ENCODE measurements around the gene ECI2.

The ECI2 gene

DNA sequence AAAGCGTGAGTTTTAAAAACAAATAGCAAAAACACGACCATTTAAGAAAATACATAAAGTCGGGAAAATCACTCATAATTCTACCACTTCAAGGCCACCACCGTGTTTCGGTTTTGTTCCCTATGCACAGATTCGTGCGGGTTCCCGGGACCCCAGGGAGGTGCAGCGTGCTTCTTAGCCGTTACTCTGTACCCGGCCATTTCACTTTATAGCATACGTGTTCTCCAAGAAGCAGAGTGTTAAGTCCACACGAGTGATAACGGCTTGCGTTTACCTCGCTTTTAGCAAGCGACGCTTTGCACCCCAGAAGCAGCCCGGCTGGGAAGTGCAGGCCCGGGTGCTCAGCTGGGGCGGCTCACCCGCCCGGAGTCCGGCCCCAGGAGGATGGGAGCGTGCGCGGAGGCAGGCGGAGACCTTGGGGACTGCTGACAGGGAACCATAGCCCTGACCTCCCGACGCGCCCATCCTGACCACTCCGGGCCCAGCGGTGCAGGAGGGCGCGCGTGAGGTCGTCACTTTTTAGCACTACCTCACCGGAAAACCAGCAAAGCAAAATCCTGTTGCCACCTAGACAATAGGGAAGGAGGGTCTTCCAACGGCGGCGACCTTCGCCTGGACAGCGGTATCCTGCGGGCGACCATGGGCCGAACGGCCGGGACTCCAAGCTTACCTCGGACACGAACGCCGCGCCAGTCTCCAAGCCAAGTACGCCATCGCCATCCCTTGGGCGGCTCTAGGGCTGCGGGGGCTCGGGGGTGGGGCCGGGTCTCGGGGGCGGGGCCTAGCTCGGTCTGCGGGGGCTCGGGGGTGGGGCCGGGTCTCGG lies at the start of gene ECI2 (continued):
- TF ChIP-seq, protein P1, sequence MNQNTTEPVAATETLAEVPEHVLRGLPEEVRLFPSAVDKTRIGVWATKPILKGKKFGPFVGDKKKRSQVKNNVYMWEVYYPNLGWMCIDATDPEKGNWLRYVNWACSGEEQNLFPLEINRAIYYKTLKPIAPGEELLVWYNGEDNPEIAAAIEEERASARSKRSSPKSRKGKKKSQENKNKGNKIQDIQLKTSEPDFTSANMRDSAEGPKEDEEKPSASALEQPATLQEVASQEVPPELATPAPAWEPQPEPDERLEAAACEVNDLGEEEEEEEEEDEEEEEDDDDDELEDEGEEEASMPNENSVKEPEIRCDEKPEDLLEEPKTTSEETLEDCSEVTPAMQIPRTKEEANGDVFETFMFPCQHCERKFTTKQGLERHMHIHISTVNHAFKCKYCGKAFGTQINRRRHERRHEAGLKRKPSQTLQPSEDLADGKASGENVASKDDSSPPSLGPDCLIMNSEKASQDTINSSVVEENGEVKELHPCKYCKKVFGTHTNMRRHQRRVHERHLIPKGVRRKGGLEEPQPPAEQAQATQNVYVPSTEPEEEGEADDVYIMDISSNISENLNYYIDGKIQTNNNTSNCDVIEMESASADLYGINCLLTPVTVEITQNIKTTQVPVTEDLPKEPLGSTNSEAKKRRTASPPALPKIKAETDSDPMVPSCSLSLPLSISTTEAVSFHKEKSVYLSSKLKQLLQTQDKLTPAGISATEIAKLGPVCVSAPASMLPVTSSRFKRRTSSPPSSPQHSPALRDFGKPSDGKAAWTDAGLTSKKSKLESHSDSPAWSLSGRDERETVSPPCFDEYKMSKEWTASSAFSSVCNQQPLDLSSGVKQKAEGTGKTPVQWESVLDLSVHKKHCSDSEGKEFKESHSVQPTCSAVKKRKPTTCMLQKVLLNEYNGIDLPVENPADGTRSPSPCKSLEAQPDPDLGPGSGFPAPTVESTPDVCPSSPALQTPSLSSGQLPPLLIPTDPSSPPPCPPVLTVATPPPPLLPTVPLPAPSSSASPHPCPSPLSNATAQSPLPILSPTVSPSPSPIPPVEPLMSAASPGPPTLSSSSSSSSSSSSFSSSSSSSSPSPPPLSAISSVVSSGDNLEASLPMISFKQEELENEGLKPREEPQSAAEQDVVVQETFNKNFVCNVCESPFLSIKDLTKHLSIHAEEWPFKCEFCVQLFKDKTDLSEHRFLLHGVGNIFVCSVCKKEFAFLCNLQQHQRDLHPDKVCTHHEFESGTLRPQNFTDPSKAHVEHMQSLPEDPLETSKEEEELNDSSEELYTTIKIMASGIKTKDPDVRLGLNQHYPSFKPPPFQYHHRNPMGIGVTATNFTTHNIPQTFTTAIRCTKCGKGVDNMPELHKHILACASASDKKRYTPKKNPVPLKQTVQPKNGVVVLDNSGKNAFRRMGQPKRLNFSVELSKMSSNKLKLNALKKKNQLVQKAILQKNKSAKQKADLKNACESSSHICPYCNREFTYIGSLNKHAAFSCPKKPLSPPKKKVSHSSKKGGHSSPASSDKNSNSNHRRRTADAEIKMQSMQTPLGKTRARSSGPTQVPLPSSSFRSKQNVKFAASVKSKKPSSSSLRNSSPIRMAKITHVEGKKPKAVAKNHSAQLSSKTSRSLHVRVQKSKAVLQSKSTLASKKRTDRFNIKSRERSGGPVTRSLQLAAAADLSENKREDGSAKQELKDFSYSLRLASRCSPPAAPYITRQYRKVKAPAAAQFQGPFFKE (tag by site-specific recombination; IDR thresholded peaks at IDR 0.05; ENCODE audit: borderline replicate concordance), result no peak
- TF ChIP-seq ZNF639 (tag by site-specific recombination; IDR thresholded peaks at IDR 0.05), result 0 out of 2 replicates have a peak, but pooled peaks have one; percentile 46
- no peak for TF ChIP-seq ZSCAN23 (tag by site-specific recombination; IDR thresholded peaks at IDR 0.05)
- TF ChIP-seq ZNF157 (tag by site-specific recombination; IDR thresholded peaks at IDR 0.05), result no peak
- peak; percentile 30; the same call in 1 of the 2 replicates for TF ChIP-seq ZEB2 (tag by site-specific recombination; IDR thresholded peaks at IDR 0.05)
- TF ChIP-seq ZNF37A (tag by site-specific recombination; IDR thresholded peaks at IDR 0.05), result no peak
- TF ChIP-seq, protein P2, sequence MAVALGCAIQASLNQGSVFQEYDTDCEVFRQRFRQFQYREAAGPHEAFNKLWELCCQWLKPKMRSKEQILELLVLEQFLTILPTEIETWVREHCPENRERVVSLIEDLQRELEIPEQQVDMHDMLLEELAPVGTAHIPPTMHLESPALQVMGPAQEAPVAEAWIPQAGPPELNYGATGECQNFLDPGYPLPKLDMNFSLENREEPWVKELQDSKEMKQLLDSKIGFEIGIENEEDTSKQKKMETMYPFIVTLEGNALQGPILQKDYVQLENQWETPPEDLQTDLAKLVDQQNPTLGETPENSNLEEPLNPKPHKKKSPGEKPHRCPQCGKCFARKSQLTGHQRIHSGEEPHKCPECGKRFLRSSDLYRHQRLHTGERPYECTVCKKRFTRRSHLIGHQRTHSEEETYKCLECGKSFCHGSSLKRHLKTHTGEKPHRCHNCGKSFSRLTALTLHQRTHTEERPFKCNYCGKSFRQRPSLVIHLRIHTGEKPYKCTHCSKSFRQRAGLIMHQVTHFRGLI (tag by site-specific recombination; IDR thresholded peaks at IDR 0.05), result peak; percentile 64; the same call in 1 of the 2 replicates
- 0 out of 2 replicates have a peak, but pooled peaks have one; percentile 49 for TF ChIP-seq ZNF561 (tag by site-specific recombination; IDR thresholded peaks at IDR 0.05; ENCODE audit: borderline replicate concordance)
- TF ChIP-seq KLF1 (tag by site-specific recombination; IDR thresholded peaks at IDR 0.05), result no peak; the same call in 1 of the 2 replicates
- no peak for TF ChIP-seq ZNF670 (tag by site-specific recombination; IDR thresholded peaks at IDR 0.05; ENCODE audit: low read depth)
- TF ChIP-seq ZNF549 (tag by site-specific recombination; IDR thresholded peaks at IDR 0.05), result no peak
- no peak for TF ChIP-seq MYNN (tag by site-specific recombination; IDR thresholded peaks at IDR 0.05; ENCODE audit: borderline replicate concordance)
- peak; percentile 39; the same call in 1 of the 2 replicates for TF ChIP-seq ZFP69B (tag by site-specific recombination; IDR thresholded peaks at IDR 0.05)
- TF ChIP-seq OSR2 (tag by site-specific recombination; IDR thresholded peaks at IDR 0.05), result no peak
- no peak for TF ChIP-seq ZNF302 (tag by site-specific recombination; IDR thresholded peaks at IDR 0.05; ENCODE audit: low read depth)
- TF ChIP-seq ZNF707 (tag by site-specific recombination; IDR thresholded peaks at IDR 0.05), result no peak
- TF ChIP-seq, protein P3, sequence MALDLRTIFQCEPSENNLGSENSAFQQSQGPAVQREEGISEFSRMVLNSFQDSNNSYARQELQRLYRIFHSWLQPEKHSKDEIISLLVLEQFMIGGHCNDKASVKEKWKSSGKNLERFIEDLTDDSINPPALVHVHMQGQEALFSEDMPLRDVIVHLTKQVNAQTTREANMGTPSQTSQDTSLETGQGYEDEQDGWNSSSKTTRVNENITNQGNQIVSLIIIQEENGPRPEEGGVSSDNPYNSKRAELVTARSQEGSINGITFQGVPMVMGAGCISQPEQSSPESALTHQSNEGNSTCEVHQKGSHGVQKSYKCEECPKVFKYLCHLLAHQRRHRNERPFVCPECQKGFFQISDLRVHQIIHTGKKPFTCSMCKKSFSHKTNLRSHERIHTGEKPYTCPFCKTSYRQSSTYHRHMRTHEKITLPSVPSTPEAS (tag by site-specific recombination; IDR thresholded peaks at IDR 0.05), result no peak; the same call in 1 of the 2 replicates
- 0 out of 2 replicates have a peak, but pooled peaks have one; percentile 16 for TF ChIP-seq MEIS1 (CRISPR knock-in tag; IDR thresholded peaks at IDR 0.05; ENCODE audit: borderline replicate concordance)
- TF ChIP-seq ZNF404 (tag by site-specific recombination; IDR thresholded peaks at IDR 0.05), result no peak
- no peak for TF ChIP-seq PRDM1 (tag by site-specific recombination; IDR thresholded peaks at IDR 0.05)
- no peak for TF ChIP-seq ZNF10 (tag by site-specific recombination; IDR thresholded peaks at IDR 0.05)
- TF ChIP-seq KLF7 (tag by site-specific recombination; IDR thresholded peaks at IDR 0.05; ENCODE audit: borderline replicate concordance), result peak; percentile 66; the same call in 1 of the 2 replicates
- TF ChIP-seq REPIN1 (tag by site-specific recombination; IDR thresholded peaks at IDR 0.05; ENCODE audit: low read depth), result 0 out of 2 replicates have a peak, but pooled peaks have one; percentile 56
- TF ChIP-seq WT1 (tag by site-specific recombination; IDR thresholded peaks at IDR 0.05), result 0 out of 2 replicates have a peak, but pooled peaks have one; percentile 29
- TF ChIP-seq ZBTB8A (tag by site-specific recombination; IDR thresholded peaks at IDR 0.05), result peak; percentile 71
- TF ChIP-seq ZNF558 (tag by site-specific recombination; IDR thresholded peaks at IDR 0.05), result no peak
- no peak for TF ChIP-seq ZNF544 (tag by site-specific recombination; IDR thresholded peaks at IDR 0.05)
